ENCODE results near the gene PRAC2.

Gene PRAC2

DNA sequence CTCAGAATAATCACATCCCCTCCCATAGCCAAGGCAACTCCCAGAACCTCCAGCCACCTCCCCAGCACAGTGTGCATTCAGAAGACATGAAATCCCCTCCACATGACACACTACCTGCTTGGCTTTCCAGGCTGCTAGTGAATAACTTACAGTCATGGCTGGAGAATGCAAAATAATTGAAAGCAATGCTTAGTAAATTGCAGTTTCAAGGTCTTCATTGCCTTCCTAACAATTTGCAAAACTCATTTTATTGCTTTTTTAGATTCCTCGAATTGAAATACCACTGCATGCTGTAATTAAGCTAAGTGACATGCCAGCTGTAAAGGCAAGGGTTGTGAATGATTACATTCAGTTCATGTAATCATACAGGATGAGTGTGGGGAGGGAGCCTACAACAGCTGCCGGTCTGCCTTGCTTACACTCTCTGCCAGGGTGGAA, 34.6 kb downstream of the PRAC2 start:
- no peak overlapping the region for H2AFZ ChIP-seq (ENCODE audit: low read depth)
- no peak overlapping the region for H3K9ac ChIP-seq
- no peaks in the 10 kb centered on the region for H3K4me1 ChIP-seq (ENCODE audit: low read depth, poor library complexity, severe bottlenecking)
- no peak overlapping the region for H3K27ac ChIP-seq
- peaks cover 8% of the 10 kb centered on the region; the same call in 1 of the 2 replicates for H3K27me3 ChIP-seq (ENCODE audit: insufficient read depth, low read depth)
- H3K36me3 ChIP-seq (ENCODE audit: insufficient read depth): no peaks in the 10 kb centered on the region
- H3K79me2 ChIP-seq (ENCODE audit: insufficient read depth, low read depth): no peaks in the 10 kb centered on the region
- no peaks in the 10 kb centered on the region for H4K20me1 ChIP-seq (ENCODE audit: insufficient read depth)
- no peak overlapping the region for H3K4me2 ChIP-seq
- H3K4me3 ChIP-seq (IDR thresholded peaks at IDR 0.05; ENCODE audit: insufficient read depth, low read depth, low read length): no peak overlapping the region
- TF ChIP-seq, protein P1, sequence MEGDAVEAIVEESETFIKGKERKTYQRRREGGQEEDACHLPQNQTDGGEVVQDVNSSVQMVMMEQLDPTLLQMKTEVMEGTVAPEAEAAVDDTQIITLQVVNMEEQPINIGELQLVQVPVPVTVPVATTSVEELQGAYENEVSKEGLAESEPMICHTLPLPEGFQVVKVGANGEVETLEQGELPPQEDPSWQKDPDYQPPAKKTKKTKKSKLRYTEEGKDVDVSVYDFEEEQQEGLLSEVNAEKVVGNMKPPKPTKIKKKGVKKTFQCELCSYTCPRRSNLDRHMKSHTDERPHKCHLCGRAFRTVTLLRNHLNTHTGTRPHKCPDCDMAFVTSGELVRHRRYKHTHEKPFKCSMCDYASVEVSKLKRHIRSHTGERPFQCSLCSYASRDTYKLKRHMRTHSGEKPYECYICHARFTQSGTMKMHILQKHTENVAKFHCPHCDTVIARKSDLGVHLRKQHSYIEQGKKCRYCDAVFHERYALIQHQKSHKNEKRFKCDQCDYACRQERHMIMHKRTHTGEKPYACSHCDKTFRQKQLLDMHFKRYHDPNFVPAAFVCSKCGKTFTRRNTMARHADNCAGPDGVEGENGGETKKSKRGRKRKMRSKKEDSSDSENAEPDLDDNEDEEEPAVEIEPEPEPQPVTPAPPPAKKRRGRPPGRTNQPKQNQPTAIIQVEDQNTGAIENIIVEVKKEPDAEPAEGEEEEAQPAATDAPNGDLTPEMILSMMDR (conservative IDR thresholded peaks at IDR 0.05; ENCODE audit: low read depth, low read length): no peak

DNA sequence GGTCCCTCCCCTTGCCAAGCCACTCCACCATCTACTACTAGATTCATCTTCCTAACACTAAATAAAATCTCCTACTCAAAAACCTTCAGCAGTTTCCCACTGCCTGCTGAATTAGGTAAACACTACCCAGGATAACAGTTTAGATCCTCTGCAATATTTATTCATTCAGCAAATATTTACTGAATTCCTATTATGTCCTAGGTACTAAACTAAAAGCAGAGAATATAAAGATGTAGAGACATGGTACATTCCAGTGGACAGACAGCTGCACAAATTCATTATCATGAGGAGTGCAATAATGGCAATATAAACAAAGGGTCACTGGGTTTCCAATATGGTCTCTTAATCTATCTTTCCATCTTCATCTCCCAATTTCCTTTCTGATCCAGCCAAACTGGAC, 36.3 kb downstream of the PRAC2 start:
- H4K20me1 ChIP-seq (ENCODE audit: insufficient read depth): no peaks in the 10 kb centered on the region
- H3K79me2 ChIP-seq (ENCODE audit: insufficient read depth, low read depth): no peaks in the 10 kb centered on the region
- no peaks in the 10 kb centered on the region for H3K4me1 ChIP-seq (ENCODE audit: low read depth, poor library complexity, severe bottlenecking)

DNA sequence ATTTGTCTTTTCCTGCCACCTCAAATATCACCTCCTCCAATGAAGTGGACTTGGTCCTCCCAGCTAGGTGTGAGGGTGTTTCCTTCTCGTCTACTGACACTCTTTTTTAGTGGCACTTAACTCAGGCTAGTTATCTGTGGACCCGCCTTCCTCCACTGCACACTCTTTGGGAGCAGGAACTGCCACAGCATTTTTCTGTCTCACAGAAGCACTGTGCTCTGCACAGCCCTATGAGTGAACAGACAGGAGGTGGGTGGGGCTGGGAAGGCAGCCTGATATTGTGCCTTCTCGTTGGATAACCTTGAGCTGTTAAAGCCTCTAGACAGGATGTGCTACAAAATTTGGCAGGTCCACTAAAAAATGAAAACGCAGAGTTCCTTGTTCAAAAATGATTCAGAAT, 37.4 kb downstream of the PRAC2 start:
- TF ChIP-seq, protein P1 (conservative IDR thresholded peaks at IDR 0.05; ENCODE audit: low read depth, low read length): no peak
- Histone ChIP-seq H3K27me3 (ENCODE audit: insufficient read depth, low read depth) (no peaks in the 10 kb centered on the region), H3K9ac (no peak overlapping the region), H3K36me3 (ENCODE audit: insufficient read depth) (no peaks in the 10 kb centered on the region), H3K27ac (no peak overlapping the region), H3K4me1 (ENCODE audit: low read depth, poor library complexity, severe bottlenecking) (no peaks in the 10 kb centered on the region), H3K4me3 (IDR thresholded peaks at IDR 0.05; ENCODE audit: insufficient read depth, low read depth, low read length) (no peak overlapping the region), H2AFZ (ENCODE audit: low read depth) (no peak overlapping the region), H3K4me2 (no peak overlapping the region), H4K20me1 (ENCODE audit: insufficient read depth) (no peaks in the 10 kb centered on the region), H3K79me2 (ENCODE audit: insufficient read depth, low read depth) (no peaks in the 10 kb centered on the region)

More for the DNA sequence above, 36.3 kb downstream of the PRAC2 start:
- no peak overlapping the region for H3K27ac ChIP-seq
- H3K9ac ChIP-seq: no peak overlapping the region
- no peak overlapping the region for H3K4me3 ChIP-seq (IDR thresholded peaks at IDR 0.05; ENCODE audit: insufficient read depth, low read depth, low read length)
- TF ChIP-seq, protein P1 (conservative IDR thresholded peaks at IDR 0.05; ENCODE audit: low read depth, low read length): no peak
- H3K4me2 ChIP-seq: no peak overlapping the region
- no peaks in the 10 kb centered on the region for H3K27me3 ChIP-seq (ENCODE audit: insufficient read depth, low read depth)
- no peaks in the 10 kb centered on the region for H3K36me3 ChIP-seq (ENCODE audit: insufficient read depth)
- no peak overlapping the region for H2AFZ ChIP-seq (ENCODE audit: low read depth)

DNA sequence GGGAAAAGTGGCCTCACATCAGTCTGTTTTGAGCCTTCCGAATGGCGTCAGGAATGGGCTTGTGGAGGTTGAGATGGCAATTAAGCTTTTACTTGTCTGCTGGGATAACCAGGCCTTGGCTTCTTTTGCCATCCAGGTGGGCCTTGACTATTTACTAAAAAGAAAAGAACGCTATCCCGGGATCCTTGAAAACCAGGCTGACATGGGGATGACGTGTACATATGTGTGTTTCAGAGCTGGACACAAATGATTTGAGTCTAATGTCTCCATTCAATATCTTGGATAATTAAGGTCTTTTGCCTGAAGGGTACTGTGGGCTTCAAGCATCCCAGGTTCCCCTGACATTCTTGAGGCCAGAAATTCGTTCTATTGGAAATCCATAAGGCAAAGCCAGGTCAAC, 38.1 kb downstream of the PRAC2 start:
- Histone ChIP-seq H3K4me2 (no peak overlapping the region), H3K4me1 (ENCODE audit: low read depth, poor library complexity, severe bottlenecking) (no peaks in the 10 kb centered on the region), H3K9ac (no peak overlapping the region), H4K20me1 (ENCODE audit: insufficient read depth) (no peaks in the 10 kb centered on the region), H3K79me2 (ENCODE audit: insufficient read depth, low read depth) (no peaks in the 10 kb centered on the region), H3K27me3 (ENCODE audit: insufficient read depth, low read depth) (no peaks in the 10 kb centered on the region), H3K36me3 (ENCODE audit: insufficient read depth) (no peaks in the 10 kb centered on the region), H2AFZ (ENCODE audit: low read depth) (no peak overlapping the region), H3K27ac (no peak overlapping the region), H3K4me3 (IDR thresholded peaks at IDR 0.05; ENCODE audit: insufficient read depth, low read depth, low read length) (no peak overlapping the region)
- TF ChIP-seq, protein P1 (conservative IDR thresholded peaks at IDR 0.05; ENCODE audit: low read depth, low read length): no peak
